ENCODE data around the gene USF1. TPM values are rescaled to one million over a fixed set of nuclear protein-coding genes. Genes with fewer than 3 reads are reported as not detected.

Gene USF1
- total and polyA plus RNA-seq, 9 of the 15 experiments (the other 6 are each of a cell fraction or from before 2014, with no cell fraction given): 7.4 to 60.2 (median 54.2) TPM

- no peak overlapping the region for H3K27ac ChIP-seq (ENCODE audit: extremely low read depth, low read depth, low read length)
- no peaks in the 10 kb centered on the region for H3K36me3 ChIP-seq (ENCODE audit: control insufficient read depth, insufficient read depth, low read length)
- no peak for FAIRE-seq
- no peaks in the 10 kb centered on the region for H3K9me3 ChIP-seq (replicated peaks; ENCODE audit: control insufficient read depth, insufficient read depth, low read depth, low read length)
- no TSS peak for BruUV-seq (replicated peaks)
- TF ChIP-seq EGR1 (conservative IDR thresholded peaks at IDR 0.05): peak; percentile 24; the same call in 1 of the 2 replicates
- TF ChIP-seq SMARCA5 (IDR thresholded peaks at IDR 0.05): 0 out of 2 replicates have a peak, but pooled peaks have one; percentile 21
- 0 out of 2 replicates have a peak, but pooled peaks have one; percentile 28 for TF ChIP-seq EHMT2 (IDR thresholded peaks at IDR 0.05)
- TF ChIP-seq SMAD4 (CRISPR knock-in tag; conservative IDR thresholded peaks at IDR 0.05): no peak
- in situ Hi-C loops (cut with MboI) (no loop called here), intact Hi-C loops (cut with micrococcal nuclease) (no loop called here)
- WGBS (ENCODE audit: insufficient coverage, low coverage, missing lambda C conversion rate): 14% methylated on average over 5 of the region's 6 CpGs
- H3K4me3 ChIP-seq: no peak overlapping the region
- POLR2A ChIA-PET: interaction anchor here (1.0 to 1.2 kb wide), 2 partner anchors 12 to 14 kb away, joined by 6 to 7 read pairs; partner anchors contain the start of gene USF1
- peak overlapping the region in 1 of 2 experiments; percentile 50; a peak in 1 of 4 replicates for H3K9ac ChIP-seq (ENCODE audit: insufficient read depth in 1 of 2, low read depth in 2 of 2, low read length in 2 of 2)
- peak; percentile 78 for ATAC-seq
- no peaks in the 10 kb centered on the region for H3K79me2 ChIP-seq (ENCODE audit: control insufficient read depth, insufficient read depth, low read length)
- CTCF ChIA-PET (ENCODE audit: low intra/inter-chr PET ratio): no interaction called here
- H3K9me1 ChIP-seq (ENCODE audit: control insufficient read depth, insufficient read depth, low read length): no peaks in the 10 kb centered on the region
- no peak overlapping the region for H3K4me2 ChIP-seq (ENCODE audit: insufficient read depth, low read length)
- DNase-seq (ENCODE audit: extremely low read depth in 1 of 4, low spot score in 3 of 4): no peak
- no peaks in the 10 kb centered on the region for H4K20me1 ChIP-seq (replicated peaks; ENCODE audit: control insufficient read depth, insufficient read depth, low read length)
- H3K4me1 ChIP-seq (replicated peaks in 1 of 2; ENCODE audit: control insufficient read depth in 2 of 2, insufficient read depth in 2 of 2, low read length in 2 of 2): peaks cover 0 to 3% of the 10 kb centered on the region in 2 experiments; a peak in 2 of 5 replicates
- H2AFZ ChIP-seq (ENCODE audit: low read depth, low read length): peak overlapping the region; percentile 46
- H3K27me3 ChIP-seq (ENCODE audit: control insufficient read depth in 2 of 2, insufficient read depth in 2 of 2, low read length in 2 of 2): no peaks in the 10 kb centered on the region; a peak in 1 of 5 replicates
These were observed 13.5 kb upstream of the USF1 start for GRCh38 chr1:161059293-161059692.

- Histone ChIP-seq H3K9me1 (ENCODE audit: control insufficient read depth, insufficient read depth, low read length) (no peaks in the 10 kb centered on the region), H3K27ac (ENCODE audit: extremely low read depth, low read depth, low read length) (no peak overlapping the region), H3K4me2 (ENCODE audit: insufficient read depth, low read length) (no peak overlapping the region), H3K9ac (ENCODE audit: insufficient read depth in 1 of 2, low read depth in 2 of 2, low read length in 2 of 2) (peak overlapping the region in 1 of 2 experiments; percentile 17; a peak in 1 of 4 replicates), H2AFZ (ENCODE audit: low read depth, low read length) (no peak overlapping the region), H3K79me2 (ENCODE audit: control insufficient read depth, insufficient read depth, low read length) (no peaks in the 10 kb centered on the region), H3K9me3 (replicated peaks; ENCODE audit: control insufficient read depth, insufficient read depth, low read depth, low read length) (no peaks in the 10 kb centered on the region), H3K4me1 (replicated peaks in 1 of 2; ENCODE audit: control insufficient read depth in 2 of 2, insufficient read depth in 2 of 2, low read length in 2 of 2) (peaks cover 3 to 5% of the 10 kb centered on the region in 2 experiments; a peak in 4 of 5 replicates), H4K20me1 (replicated peaks; ENCODE audit: control insufficient read depth, insufficient read depth, low read length) (no peaks in the 10 kb centered on the region), H3K4me3 (no peak overlapping the region), H3K36me3 (ENCODE audit: control insufficient read depth, insufficient read depth, low read length) (no peaks in the 10 kb centered on the region), H3K27me3 (ENCODE audit: control insufficient read depth in 2 of 2, insufficient read depth in 2 of 2, low read length in 2 of 2) (no peaks in the 10 kb centered on the region)
- intact Hi-C loops (cut with micrococcal nuclease): no loop called here
- 39% methylated on average over 7 of the region's 7 CpGs for WGBS (ENCODE audit: insufficient coverage, low coverage, missing lambda C conversion rate)
- no TSS peak for BruUV-seq (replicated peaks)
- in situ Hi-C loops (cut with MboI): no loop called here
- DNase-seq (ENCODE audit: extremely low read depth in 1 of 4, low spot score in 3 of 4) (peak in 1 of 4 experiments; percentile 16), FAIRE-seq (no peak), ATAC-seq (peak; percentile 36; the same call in 2 of the 3 replicates)
- CTCF ChIA-PET (ENCODE audit: low intra/inter-chr PET ratio): no interaction called here
- POLR2A ChIA-PET: interaction anchor here (0.6 to 2.6 kb wide), 3 partner anchors 9 to 756 kb away, joined by 3 to 13 read pairs (median 3); partner anchors contain the start of gene USF1
- TF ChIP-seq ZSCAN32 (CRISPR knock-in tag; IDR thresholded peaks at IDR 0.05) (no peak), RAD21 (CRISPR knock-in tag; conservative IDR thresholded peaks at IDR 0.05 in 1 of 2, IDR thresholded peaks at IDR 0.05 in 1 of 2) (peak in 1 of 2 experiments; percentile 21; a peak in 1 of 4 replicates), TAF1 (IDR thresholded peaks at IDR 0.05; ENCODE audit: control insufficient read depth, extremely low read depth, insufficient read depth, low read length, severe bottlenecking) (no peak), ZNF583 (CRISPR knock-in tag; IDR thresholded peaks at IDR 0.05) (no peak), CBFA2T2 (conservative IDR thresholded peaks at IDR 0.05) (no peak), ZFX (CRISPR knock-in tag; IDR thresholded peaks at IDR 0.05) (no peak), BRD9 (IDR thresholded peaks at IDR 0.05; ENCODE audit: low read depth, partially characterized antibody) (no peak), SRSF3 (IDR thresholded peaks at IDR 0.05; ENCODE audit: insufficient read depth, low read length) (no peak), ZNF324 (CRISPR knock-in tag; IDR thresholded peaks at IDR 0.05) (no peak), RBM25 (IDR thresholded peaks at IDR 0.05; ENCODE audit: low read depth, low read length, severe bottlenecking) (no peak), PTBP1 (IDR thresholded peaks at IDR 0.05; ENCODE audit: low read depth, low read length) (no peak), CAMTA2 (CRISPR knock-in tag; conservative IDR thresholded peaks at IDR 0.05) (no peak)
These were observed 9.0 kb upstream of the USF1 start for GRCh38 chr1:161054805-161055204.
